ENCODE results near the gene MED12L.
"Not testable (repeated sequence)": the region's sequence is repeated elsewhere in the genome, so short reads cannot be mapped to it uniquely, and the experiment has no call there.

Gene MED12L, protein sequence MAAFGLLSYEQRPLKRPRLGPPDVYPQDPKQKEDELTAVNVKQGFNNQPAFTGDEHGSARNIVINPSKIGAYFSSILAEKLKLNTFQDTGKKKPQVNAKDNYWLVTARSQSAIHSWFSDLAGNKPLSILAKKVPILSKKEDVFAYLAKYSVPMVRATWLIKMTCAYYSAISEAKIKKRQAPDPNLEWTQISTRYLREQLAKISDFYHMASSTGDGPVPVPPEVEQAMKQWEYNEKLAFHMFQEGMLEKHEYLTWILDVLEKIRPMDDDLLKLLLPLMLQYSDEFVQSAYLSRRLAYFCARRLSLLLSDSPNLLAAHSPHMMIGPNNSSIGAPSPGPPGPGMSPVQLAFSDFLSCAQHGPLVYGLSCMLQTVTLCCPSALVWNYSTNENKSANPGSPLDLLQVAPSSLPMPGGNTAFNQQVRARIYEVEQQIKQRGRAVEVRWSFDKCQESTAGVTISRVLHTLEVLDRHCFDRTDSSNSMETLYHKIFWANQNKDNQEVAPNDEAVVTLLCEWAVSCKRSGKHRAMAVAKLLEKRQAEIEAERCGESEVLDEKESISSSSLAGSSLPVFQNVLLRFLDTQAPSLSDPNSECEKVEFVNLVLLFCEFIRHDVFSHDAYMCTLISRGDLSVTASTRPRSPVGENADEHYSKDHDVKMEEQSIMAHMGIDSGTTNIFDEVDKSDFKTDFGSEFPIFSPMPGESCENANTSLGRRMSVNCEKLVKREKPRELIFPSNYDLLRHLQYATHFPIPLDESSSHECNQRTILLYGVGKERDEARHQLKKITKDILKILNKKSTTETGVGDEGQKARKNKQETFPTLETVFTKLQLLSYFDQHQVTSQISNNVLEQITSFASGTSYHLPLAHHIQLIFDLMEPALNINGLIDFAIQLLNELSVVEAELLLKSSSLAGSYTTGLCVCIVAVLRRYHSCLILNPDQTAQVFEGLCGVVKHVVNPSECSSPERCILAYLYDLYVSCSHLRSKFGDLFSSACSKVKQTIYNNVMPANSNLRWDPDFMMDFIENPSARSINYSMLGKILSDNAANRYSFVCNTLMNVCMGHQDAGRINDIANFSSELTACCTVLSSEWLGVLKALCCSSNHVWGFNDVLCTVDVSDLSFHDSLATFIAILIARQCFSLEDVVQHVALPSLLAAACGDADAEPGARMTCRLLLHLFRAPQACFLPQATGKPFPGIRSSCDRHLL (N-terminal part only)

DNA sequence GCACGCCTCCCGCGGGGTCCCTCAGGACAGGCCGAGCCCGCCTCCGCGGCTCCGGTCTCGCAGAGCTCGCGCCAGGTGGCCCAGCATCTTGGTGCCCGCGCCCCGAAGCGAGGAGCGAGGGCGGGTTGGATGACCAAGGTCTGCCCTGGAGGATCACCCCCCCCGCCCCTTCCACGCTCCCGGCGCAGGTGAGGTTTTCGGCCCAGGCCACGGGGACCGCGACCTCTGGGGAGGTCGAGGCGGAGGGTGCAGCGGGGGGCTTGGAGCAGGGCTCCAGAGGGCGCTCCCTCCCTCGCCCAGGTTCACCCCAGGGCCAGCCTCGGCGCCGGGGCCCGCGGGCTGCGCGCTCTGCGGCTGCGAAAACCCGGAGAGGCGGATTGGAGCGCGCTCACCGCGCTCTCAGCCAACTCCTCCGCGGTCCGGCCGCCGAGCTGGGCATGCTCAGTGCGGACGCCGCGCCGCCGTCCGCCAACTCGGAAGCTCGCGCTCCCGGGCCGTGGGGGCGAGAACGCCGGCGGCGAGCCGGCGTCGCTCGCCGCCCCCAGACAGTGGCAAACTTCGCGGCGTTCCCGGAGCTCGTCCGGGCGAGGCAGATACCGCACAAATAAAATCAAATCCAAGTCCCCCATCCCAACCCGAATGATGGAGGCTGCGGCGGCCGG is at the start of gene MED12L:
Gene MED12L, plus strand, starts transcription at position 438 of the 662 bp plus-strand sequence. CDS start 1,263 bp downstream, outside the sequence.
- peak; percentile 78 for DNase-seq

DNA sequence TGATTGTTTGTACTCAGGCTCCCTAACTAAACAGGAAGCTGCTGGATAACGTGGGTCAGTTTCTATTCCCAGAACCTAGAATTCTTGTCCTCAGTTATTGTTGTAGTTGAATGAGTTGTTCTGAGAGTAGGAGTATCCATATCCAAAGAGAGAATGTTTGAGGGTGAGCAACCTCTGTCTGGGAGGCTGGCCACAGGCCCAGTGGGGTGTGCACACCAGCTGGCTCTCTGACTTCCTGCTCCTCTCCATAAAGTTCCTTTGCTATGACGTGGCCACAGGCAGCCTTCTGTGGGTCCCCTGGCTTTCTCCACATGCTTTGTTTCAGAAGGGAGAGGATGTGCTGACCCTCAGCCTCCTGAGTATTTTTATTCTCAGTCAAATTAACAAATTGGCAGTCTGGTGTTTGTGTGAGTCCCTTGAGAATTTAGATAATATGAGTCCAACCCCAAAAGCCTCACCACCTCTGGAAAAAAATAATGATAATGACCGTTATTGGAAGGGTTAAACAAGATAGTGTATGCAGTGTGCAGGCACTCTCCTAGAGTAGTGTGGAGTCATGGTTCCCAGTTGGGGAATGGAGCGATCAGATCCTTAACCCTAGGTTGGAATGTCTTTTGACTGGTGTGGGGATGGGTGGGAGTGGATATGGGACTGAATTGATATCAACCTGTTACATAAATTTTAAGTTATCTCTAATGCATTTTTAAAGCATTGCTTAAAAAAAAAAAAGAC is 47.6 kb upstream of the MED12L start:
- no peak for DNase-seq

DNA sequence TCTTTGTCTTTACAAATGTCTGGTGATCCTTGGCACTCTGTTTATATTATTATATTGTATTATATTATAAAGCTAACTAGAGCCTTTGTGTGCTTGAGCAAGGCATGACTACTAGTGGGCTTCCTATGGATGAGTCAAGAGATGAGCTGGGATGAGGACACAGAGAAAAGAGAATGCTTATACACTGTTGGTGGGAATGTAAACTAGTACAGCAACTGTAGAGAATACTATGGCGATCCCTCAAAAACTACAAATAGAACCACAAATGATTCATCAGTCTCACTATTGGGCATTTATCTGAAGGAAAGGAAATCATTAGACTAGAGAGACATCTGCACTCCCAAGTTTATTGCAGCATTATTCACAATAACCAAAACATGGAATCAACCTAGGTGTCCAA is 40.8 kb upstream of the MED12L start:
- no peak for DNase-seq

DNA sequence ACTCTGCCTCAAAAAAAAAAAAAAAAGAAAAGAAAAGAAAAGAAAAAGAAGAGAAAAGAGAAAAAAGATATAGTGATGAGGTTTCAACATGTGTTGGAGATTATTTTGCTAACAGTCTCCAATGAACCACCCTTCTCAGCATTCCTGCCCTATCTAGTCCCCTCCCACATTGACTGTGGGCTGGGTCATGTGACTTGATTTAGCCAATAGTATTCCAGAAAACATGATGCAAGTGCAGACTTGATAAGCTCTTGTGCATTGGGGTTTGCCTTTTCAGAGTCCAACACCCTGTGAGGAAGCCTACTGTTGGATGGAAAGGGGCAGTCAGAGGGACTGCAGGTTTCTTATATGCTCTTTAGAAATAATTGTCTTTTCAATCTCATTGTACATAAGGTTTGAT is 37.8 kb upstream of the MED12L start:
- DNase-seq = no peak

DNA sequence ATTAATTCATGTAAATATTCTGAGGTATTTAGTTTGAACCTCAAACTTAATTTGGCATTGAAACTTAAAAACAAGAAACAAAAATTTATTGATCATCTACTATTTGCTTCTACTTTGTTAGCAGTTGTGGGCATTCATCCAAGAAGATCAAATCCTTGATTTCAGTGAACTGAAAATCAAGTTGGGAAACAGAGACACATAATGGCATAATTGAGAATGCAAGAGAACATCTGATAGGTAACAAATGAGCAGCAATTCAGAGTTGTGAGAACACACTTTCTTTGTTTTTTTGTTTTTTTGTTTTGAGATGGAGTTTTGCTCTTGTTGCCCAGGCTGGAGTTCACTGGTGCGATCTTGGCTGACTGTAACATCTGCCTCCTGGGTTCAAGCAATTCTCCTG is 33.9 kb upstream of the MED12L start:
- no peak for DNase-seq

DNA sequence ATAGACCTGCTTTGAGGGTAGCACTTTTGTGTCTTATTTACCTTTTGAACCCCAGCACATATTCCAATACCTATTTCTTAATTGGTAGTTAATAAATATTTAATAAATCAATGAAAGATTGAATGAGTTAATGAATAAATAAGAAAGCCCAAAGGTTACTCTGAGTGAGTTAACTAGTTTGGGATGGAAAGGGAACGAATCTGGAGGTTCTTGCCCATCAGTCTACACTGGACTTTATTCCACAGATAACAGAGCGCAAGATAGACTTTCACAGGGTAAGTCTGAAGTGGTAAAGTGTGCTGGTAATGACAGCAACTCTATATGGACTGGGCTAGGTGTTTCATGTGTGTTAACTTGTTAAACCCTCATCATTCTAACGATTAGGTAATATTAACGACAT is 33.1 kb upstream of the MED12L start:
- no peak for DNase-seq

DNA sequence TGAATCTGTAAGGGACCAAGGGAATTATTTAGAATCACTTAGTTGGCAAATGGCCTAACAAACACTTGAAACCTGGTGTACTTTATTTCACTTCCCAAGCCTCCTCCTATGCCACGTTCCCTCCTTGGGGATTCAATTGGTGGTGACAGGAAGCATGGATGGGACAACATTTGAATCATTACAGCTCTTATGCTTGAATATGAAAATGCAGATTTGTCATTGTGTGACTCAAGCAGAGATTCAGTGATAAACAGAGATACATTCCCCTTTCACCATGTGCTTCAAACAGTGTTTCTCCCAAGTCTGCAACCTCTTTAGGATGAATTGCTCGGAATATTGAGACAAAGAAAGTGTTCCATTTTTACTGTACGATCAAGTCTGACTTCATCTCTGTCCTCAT is 32.7 kb upstream of the MED12L start:
- no peak for DNase-seq

DNA sequence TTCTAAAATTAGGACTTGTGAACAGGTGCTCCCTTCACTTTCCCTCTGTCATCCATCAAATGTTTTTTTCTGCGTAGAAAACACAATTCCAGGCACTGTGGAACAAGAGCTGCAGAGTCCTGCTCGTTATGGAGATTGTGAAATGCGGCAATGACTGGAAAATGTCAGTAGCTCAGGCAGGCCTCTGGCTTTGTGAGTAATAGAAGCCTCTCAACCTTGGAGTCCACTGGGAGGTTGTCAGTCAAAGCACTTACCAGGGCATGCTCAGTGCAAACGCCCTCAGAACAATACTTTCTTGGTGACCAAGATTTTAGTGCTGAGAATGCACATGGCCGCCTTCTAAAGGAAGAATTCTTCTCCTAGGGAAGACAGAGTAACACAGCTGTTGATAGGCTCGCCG is 26.7 kb upstream of the MED12L start:
- DNase-seq = no peak

DNA sequence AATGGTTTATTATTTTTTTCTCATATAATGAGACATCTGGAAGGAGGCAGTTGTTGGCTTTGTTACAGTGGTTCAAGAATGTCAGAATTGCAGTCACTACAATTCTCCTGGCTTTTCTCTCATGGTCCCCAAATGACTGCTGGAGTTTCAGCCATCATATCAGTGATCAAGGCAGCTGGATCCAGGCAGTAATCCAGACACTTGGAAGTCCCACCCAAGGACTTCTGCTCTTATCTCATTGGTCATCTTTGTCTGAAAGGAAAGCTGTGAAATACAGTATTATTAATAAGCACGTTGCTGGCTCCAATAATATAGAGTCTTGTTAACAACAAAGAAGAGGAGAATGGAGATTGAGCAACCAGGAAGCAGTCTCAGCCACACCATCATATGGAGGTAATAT is 22.9 kb upstream of the MED12L start:
- DNase-seq = no peak

DNA sequence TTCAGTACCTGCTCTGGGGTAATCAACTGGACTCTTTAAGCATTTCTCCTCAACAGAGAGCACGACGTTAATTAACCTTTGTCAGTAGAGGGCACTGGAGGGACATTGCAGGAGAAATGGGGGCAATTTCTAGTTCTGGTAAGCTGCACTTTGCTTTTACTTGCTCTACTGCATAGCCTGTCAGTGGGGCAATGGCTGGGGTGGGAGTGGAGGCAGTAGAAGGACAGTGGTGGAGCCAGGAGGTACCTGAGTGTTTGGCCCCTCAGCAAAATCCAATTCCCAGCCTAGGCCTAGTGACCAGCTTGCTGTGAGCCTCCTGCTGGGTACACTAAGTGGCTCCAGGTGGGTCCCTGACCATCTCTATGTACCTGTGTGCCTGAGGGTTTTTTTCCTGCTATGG is 18.3 kb upstream of the MED12L start:
- DNase-seq = no peak

DNA sequence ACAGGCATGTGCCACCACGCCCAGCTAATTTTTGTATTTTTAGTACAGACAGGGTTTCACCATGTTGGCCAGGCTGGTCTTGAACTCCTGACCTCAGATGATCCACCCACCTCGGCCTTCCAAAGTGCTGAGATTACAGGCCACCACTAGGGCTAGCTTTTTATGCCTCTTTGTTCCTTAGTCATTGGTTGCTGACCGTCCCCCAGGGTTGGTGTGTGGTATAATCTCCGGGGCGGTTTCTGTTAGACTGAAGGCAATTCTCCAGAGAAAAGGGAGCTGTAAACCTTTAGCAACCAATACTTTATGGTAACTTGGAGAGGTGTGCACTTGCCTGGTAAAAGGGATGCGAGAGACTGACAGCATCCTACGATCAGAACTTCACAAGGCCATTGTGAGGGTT is 12.6 kb upstream of the MED12L start:
- DNase-seq = not testable (repeated sequence)

DNA sequence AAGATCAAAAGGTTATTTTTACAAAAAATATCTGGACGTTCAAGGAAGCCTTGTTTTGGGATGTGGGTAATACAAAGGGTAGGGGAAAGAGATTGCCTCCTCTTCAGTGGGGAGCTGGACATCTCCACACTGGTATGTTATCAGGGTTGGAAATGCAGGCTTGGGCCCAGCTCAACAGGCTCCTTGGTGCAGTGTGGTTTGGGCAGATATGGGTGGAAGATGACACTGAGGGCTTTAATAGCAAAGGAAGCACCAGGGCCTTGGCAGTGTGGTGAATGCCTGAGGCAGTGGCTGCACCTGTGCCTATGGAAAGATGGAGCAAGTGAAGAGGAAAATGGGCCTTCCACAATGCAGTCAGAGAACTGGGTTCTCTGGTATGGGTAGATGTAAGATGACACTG is 11.2 kb upstream of the MED12L start:
- no peak for DNase-seq

DNA sequence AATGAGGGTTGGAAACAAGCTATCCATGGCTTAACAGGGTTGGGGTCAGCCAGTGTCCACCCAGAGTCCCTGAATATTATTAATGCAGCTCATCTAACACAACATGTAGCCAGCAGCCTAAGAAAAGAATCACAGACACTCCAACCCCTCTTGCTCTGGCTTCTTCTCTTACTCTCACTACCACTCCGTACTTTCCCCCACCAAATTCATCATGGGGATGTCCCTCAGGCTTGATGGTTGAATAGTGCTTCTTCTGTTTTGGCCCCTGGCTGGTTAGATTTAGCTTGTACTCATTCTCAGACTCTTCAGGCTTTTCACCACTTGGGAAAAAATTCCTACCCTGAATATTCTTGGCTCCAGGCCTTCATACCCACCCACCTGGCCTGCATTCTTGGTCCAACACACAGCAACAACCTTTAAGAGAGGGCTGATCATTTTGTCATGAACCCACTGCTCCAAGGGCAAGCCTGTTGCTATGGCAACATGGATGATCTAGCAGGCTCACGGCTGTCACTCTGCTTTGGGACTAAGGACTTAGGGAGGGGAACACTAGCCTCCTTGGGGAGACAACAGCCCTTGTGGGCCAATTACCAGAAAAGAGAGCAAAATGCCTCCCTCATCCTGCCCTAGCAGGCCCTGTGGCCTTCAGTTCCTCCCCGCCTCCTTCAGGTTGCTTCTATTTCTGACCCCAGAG is 9.4 kb upstream of the MED12L start:
- DNase-seq = no peak

DNA sequence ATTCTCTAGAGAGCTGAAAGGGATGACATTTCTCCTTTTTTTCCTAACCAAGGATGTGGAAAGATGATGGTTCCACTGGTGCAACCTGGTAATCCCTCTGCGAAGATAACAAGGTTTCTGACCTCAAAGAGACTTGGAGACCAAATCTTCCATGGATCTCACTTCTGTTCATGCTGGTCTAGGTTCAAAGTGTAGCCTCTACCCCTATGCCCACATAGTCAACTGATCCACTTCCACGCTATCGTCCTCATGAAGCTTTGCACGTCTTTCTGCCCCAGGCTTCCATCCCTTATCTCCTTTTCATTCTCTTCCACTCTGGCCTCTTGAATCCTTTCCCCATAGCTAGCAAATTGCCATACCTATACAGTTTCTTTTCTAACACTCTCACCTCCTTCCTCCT is 8.8 kb upstream of the MED12L start:
- DNase-seq = no peak

DNA sequence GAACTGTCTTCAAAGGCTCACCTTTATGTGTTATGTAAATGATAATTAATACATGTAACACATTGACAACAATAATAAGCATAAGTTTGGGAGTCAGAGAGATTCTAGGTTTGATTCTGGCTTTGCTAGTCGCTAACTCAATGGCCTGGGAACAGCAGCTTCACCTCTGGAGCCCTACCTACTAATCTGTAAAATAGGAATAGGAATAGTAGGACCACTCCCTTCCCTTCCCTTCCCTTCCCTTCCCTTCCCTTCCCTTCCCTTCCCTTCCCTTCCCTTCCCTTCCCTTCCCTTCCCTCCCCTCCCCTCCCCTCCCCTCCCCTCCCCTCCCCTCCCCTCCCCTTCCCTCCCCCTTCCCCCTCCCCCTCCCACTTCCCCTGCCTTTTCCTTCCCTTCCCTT is 4.4 kb upstream of the MED12L start:
- not testable (repeated sequence) for DNase-seq

DNA sequence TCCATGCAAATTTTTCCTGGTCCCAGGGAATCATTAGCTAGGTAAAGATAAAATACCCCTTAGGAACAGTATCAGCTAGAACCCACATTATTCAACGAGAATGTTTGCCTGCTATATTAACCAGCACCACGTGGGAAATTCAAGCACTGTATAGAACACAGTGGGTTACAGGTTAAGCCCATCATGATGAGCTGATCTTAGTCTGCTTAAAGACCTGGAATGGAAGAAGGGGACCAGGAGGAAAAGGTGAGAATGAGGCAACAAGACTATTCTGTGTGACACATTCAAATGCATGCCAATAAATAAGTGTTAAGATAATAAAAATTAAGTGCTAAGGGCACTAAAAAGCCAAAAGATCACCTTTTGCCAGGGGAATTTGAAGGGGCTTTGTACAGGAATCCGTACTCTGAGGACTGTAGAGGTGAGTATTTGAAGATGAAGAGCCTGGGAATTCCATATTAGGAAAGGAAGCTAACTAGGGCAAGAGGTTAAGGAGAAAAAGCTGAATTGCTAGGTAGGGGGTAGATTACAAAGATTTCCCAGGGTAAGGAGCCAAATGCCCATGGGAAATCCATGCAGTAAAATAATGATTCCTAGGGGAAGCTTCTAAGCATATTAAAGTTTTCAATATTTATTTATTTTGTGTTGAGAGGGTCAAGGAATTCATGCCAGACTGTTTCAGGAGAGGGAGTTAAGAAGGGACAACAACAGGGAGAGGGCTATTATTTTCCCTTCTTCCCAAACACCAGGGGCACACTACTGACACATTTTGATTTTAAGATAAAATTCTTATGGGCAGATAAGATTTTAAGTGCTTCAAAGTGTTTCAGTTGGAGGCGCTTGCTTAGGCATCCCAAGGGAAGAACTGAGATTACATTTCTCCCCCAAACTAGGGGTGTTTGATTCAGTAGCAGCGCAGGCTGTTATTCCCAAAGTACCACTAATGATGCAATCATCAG is 2.3 kb upstream of the MED12L start:
- DNase-seq = no peak

DNA sequence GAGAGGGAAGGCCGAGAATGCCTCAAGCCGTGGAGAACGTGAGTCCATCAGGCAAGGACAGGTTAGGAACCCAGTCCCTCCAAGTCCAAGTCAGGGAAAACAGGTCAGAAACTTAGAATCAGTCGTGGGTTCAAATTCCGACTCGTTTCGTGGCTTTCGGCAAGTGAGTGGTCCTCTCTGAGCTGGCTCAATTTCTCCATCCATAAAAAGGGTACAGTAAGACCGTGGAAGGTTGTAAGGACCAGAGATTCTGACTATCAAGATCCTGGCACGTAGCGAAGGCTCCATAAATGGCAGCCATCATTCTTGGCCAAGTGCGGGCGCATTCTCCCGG is 604 bp upstream of the MED12L start:
- DNase-seq = no peak

DNA sequence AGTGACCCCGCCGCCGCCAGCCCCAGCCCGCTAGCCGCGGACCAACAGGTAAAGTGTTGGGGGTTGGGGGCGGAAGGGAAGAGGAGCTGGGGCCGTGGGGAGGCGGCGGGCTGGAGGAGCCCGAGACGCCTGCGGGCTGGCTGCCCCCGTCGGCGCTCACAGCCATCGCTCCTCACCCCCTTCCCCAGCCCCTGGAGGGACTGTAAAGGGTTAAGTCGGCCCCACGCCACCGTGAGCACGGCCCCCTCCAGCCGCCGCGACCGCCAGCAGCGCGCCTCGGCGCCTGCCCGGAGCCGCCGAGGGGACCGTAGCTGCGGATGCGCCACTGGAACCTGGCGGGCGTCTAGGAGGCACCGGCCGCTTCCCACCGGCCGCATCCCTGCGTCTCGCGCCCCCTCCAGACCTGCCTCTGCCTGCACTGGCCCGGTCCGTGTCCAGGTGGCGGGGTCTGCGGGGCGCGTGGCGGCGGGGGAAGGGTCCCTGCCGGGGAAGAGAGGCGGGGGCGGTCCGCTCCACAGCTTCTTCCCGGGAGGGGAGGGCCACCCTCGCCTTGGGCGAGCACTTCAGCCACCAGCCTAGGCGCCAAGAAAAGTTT is 522 bp downstream of the MED12L start:
- DNase-seq = peak; percentile 64

DNA sequence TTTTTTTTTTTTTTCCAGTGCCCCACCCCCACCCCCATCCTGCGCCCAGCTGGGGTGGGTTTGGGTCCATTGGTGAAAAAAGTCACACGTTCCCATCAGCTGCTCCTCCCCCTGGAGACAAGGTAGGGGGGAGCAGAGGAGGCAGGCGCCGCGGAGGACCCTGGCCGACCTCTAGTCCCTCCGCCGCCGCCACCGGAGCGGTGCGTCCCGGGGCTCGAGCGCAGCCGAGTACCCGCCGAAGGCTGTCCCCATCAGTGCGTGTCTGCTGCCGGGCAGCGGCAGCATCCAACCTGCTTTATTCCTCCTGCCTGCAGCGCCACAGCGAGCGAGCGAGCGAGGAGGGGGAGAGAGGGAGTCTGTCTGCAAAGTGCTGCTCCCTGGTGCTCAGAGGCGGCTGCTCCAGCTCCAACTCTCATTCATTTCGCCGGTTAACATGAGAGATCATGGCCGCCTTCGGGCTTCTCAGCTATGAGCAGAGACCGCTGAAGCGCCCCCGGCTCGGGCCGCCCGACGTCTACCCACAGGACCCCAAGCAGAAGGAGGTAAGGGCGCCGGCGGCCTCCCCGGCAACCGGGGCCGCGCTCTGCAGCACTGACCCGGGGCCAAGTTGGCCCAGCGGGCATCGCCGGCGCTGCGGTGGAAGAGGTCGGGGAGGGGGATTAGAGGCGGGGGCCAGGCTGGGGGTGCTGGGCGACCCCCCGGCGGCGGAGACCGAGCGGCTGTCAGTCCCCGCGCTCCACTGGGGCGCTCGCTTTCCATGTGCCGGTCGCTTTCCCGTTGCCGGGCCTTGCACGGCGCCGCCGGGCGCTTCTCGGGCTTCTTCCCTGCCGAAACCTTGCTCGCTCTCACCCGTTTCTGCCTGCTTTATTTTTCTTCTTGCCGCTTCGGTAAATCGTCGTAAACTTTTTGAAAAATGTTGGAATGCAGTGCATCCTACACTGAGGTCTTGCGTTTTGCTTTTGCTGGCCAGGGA is 1.3 kb downstream of the MED12L start:
- peak; percentile 85 for DNase-seq
